ENCODE measurements around the gene ASGR2.
"Not testable (repeated sequence)": the region's sequence is repeated elsewhere in the genome, so short reads cannot be mapped to it uniquely, and the experiment has no call there.

ASGR2 gene

DNA sequence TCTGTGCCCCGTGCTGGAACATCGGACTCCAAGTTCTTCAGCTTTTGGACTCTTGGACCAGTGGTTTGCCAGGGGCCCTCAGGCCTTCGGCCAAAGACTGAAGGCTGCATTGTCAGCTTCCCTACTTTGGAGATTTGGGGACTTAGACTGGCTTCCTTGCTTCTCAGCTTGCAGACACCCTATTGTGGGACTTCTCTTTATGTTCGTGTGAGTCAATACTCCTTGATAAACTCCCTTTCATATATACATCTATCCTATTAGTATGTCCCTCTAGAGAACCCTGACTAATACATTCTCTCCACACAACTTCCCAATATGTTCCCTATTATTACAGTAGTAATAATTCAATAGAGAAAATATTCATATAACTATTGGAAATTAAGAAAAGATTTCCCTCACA lies 9.2 kb upstream of the ASGR2 start:
- DNase-seq = no peak

DNA sequence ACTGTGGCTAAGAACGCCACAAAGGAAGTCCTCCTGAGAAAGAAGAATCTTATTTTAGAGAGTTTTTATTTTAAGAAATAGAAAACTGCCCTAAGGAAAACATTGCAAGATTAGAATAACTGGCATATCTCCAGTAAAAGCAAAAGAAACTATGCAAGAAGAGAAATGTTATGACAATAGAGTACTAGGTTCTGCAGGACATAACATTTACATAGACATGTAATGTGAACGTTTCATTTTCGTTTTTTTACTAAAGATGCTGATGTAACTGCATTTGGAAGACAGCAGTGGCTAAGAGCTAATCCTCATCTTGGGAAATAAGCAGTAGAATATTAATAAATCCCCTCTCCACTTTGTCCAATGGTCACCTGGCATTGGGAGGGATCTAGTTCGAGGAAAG lies 7.8 kb upstream of the ASGR2 start:
- no peak for DNase-seq

DNA sequence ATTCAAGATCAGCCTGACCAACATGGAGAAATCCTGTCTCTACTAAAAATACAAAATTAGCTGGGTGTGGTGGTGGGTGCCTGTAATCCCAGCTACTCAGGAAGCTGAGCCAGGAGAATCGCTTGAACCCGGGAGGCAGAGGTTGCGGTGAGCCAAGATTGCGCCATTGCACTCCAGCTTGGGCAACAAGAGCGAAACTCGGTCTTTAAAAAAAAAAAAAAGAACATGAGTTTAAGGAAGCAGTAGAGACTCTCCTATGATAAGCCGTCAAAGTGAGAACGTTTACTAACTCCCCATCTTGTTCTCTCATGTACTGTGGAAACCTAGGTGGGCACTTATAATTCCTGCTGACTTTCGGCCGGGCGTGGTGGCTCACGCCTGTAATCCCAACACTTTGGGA lies 6.0 kb upstream of the ASGR2 start:
- DNase-seq = not testable (repeated sequence)

DNA sequence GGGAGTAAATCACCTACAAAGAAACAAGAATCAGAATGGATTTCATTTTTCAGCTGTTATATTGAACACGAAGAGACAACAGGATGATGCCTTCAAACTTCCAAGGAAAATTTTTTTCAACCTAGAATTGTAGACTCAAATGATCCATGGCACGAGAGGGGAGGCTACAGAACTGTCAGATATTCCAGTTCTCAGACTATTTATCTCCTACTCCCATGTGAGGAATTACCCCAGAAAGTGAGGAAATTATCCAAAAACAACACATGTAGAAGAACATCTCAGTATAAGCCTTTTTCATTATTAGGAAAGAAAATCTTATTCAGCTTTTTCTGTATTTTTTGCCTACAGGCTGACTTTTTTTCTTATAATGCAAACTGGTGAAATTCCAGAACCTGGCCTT lies 5.5 kb upstream of the ASGR2 start:
- no peak for DNase-seq

DNA sequence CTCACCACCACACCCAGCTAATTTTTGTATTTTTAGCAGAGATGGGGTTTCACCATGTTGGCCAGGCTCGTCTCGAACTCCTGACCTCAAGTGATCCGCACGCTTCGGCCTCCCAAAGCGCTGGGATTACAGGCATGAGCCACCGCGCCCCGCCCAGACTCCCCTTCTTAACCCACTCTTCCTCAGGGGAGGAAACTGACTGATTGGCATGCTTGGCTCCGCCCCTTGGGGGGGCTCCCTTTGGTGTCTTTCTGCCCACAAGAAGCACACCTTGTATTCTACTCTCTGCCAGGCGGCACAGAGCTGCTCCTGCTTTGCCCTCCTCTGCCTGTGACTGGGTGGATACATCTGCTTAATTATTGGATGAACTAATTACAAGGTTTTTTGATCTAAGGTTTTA lies 4.7 kb upstream of the ASGR2 start:
- no peak for DNase-seq

DNA sequence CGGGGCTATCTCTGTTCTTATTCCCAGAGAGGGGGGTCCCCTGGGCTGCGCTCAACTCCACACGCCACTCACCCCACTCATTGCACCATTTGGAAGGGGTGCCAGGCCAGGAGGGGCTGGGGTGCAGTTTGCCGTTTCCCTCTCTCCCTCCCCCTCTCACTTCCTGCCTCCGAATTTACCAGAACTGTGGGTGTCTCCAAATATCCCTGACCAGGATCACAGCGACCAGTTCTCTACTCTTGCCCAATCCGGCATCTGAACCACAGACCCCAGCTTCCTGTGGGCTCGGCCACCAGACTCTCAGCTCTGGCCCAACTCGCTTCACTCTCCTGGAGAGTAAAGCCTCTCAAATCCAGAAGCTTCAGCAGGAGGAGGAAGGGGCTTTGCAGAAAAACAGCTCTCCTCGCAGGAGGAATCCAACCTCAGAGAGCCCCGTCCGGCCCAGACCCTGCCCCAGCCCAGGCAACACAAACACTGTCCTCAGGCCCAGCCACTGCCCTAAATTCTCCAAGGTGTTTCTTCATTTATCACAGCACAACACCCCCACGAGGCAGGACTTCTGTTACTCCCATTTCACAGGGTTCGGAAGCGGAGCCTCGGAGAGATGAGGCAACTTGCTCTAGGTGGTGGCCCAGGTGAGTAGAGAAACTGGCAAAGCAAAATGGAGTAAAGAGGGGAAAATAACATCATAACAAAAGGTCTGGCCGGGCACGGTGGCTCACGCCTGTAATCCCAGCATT lies 423 bp upstream of the ASGR2 start:
- peak in 1 of 2 donors; percentile 18 for DNase-seq

DNA sequence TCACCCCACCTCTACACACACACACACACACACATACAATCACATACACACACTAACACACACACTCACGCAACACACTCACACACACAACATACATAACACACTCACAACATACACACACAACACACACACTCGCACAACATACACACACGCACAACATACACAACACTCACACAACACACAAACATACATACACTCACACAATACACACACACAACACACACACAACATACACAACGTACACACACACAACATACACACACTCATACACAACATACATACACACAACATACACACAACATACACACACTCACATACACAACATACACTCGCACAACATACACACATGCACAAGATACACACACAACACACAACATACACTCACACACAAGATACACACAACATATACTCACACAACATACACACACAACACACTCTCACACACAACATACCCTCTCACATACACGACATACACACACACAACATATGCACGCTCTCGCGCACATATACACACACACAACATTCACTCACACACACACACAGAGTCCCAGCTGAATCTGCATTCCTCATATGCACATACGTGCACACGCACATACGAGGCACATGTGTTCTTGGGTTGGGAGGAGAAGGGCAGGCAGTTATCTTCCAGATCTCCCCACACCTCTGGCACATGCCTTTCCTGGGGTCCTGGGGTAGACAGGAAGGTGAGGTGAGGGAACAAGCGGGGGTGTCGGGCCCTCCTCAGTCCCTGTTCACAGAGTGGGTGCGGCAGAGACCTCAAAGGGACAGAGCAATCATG lies 1.1 kb downstream of the ASGR2 start:
- DNase-seq = no peak

DNA sequence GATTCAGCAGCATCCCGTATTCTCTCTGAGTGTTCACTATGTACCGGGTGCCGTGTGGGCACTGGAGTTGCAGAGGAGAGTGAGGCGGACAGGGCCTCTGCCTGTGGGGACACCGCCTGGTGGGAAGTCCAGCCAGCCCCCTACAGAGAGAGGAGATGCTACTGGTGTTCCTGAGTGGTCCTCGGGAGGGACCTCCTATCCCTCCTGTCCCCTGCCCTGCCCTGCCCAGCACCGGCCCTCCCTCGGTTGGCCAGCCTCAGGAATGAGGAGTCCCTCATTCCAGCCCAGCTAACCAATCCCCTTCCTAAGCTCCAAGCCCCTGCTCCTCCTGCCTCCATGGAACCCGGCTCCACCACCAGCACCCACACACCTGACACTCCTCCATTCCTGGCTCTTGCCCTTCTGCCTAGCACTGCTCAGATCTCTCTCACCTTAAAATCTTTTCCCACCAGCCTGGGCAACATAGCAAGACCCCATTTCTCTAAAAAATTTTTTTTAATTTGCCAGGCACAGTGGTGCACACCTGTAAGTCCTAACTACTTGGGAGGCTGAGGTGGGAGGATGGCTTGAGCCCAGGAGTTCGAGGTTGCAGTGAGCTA lies 2.0 kb downstream of the ASGR2 start:
- DNase-seq = no peak

DNA sequence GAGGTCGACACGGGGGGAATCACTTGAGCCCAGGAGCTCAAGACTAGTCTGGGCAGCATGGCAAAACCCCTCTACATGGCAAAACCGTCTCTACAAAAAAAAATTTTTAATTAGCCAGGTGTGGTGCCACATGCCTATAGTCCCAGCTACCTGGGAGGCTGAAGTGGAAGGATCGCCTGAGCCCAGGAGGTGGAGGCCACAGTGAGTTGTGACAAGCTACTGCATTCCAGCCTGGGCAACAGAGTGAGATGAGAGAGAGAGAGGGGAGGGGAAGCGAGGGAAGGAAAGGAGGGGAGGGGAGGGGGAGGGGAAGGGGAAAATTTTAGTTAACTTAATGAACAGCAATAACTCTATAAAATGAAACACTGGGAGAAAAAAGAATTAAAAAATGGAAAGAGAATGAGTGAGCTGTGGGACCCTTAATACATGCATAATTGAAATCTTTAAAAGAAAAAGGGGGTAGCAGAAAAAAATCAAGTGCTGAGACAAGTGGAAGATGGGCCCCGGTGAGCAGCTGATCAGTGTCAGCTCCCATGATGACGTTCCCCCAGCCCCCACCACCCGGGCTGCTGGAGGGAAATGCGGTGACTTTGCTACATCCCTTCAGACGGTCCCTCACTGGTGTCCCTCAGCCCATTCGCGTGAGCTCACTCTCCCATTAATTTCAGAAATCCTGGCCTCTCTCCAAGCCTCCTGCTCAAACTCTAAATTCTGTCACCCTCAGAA lies 2.7 kb downstream of the ASGR2 start:
- DNase-seq = no peak

DNA sequence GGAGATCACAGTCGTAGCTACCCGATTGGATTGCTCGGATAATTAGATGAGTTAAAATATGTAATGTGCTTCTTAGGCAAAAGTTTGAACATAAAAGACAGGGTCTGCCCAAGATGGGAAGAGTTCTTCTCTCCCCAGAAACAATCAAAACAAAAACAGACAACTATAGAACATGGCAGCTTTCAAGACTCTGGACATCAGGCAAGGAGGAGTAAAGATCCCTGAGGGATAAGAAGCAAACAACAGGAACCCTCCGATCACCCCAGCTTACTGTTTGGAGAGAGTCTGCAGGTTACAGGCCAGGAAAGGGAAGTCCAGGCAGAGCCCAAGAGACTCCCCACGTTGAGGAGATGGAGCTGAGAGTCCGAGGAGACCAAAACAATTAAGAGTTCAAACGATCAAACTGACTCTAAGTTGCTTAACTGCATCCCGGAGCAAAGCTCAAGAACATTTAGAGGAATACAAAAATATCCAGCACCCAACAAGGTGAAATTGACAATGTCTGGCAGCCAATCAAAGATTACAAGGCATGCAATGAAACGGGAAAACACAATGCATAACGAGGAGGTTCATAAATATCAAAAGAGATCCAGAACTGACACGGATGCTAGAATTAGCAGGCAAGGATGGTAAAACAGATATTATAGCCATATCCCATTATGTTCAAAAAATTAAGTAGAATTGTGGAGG lies 3.9 kb downstream of the ASGR2 start:
- DNase-seq = no peak

DNA sequence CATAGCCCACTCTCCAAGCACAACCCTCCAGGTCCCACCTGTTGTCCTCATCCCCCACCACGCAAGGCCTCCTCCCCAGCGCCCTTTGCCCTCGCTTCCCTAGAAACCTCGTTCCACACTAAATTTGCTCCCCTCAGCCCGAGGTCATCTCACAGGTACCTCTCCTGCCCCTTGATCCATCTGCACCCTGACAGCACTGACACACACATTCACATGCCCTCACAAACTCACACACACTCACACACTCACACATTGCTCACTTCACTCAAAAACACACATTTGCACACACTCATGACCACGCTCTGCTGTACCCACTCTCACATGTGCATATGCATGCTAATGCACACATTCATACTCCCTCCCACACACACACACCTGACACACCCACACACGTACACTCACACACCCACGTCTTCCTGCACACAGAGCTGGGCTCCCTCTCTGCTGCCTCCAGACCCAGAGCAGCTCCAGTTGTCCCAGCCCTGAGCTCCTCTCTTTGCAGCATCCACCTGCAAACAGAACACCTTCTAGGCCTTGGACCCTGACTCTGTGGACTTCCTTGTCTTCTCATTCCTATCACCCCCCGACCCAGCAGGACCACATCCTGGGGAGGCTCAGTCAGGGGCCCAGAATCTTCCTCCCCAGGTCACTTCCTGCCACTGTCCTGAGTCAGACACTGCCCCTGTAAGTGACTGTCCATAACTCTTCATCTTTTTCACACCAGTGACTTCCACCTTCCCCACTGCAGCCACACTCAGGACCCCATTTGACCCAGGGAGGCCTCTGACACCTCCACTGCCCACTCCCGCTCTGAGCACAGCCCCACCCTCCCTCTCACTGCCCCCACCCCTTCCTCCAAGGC lies 4.9 kb downstream of the ASGR2 start:
- DNase-seq = no peak

DNA sequence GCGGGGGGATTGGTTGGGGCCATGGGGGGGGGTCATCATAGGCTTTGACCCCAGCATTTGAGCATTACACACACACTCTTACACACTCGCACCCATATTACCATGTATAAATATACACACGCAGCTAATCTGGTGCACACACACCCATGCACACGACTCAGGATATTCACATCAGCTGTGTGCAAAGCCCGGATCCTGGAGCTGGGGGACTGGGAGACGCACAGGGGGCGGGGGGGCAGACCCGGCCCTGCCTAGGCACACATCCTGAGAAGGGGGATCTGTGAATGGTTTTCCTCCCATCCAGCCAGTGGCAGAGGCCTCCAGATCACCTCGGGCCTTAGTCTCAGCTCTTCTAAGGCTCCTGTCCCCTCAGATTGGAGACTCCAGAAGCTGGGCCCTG lies 5.6 kb downstream of the ASGR2 start:
- DNase-seq = no peak

DNA sequence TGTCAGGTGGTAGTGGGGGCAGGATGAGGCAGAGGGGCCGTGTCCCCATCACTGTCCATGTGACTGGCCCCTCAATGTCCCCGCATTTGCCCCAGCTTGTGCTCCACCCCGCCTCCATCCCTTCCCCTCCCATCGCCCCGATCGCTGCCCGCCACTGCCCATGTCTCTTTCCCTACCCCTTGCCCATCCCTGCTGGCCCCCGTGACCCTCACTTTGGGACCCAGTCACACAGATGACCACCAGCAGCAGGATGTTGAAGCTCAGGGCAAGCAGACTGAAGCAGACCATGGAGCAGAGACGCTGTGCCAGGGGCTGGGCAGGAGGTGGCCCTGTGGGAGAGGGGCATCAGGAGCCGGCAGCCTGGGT lies 6.1 kb downstream of the ASGR2 start:
- DNase-seq = no peak

DNA sequence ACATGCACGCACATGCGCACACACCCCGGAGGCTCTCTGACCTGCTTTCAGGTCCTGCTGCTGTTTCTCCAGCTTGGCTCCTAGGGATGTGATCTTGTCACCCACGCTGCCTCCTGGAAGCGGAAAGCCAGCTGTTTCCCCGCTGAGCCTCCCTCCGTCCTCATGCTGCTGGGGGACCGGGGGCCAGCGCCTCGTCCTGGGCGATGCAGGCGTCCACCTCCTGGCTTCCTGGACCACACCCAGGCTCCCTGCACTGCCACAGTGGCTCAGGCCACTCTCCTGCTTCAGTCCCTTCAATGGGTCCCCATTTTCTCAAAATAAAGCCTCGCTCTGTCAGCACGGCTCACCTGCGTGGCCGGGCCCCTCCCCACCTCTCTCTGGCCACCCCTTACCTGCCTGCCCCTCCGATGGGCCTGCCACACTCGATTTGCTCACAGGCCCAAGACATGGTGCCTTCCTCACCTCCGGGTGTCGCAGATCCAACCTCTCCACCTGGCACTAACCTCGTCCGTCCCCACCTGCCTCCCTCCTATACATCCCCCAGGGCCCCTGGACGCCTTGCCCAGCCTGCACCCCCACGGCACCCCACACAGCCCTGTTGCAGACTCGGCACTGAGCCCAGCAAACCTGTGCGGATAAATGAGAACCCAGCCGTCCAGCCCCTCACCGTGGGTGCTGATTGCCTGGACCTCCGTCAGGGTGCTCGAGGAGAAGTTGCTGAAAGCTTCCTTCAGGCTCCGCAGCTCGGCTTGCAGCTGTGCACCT lies 6.6 kb downstream of the ASGR2 start:
- DNase-seq = no peak

DNA sequence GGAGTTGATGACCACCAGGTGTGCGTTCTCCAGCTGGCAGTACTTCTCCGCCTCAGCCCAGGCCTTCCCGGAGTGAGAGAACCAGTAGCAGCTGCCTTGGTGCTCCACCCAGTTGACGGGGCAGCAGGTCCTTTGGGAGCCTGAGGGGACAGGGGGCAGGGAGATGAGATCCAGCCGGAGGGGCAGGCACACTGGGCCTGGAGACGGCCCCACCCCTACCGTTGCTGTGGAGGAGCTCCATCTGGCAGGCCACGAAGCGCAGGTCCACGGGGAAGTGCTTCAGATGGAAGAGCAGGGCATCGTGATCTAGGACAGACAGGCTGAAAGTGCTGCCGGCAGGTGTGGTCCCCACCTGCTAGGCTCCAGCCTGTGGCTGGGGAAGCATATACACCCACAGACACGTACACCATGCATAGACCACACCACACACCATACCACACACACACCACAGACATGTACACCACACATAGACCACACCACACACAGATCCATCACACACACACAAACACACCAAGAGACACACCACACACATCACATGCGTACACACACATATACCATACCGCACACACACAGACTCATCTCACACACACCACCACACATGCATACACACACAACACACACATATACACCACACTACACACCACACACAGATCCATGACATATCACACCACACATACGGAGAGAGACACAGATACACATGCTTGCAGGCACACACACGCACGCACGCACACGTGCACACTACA lies 7.4 kb downstream of the ASGR2 start:
- no peak for DNase-seq

DNA sequence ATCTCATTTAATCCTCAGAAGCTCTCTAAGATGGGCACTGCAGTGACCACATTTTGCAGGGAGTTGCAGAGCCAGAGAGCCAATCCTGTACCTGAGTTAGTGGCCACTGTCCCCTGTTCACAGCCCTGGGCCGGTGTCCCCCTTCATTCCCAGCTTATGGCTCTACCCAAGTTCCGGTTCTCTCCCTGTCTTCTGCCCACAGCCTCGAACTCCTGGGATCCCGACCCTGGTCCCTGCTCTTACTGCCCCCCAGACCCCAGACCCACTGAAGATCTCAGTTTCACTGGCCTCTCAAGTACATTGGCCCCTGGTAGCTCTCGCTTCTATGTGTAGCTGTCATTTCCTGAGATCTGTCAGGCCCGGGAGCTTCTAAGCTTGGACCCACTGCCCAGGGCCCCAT lies 12.2 kb downstream of the ASGR2 start:
- no peak for DNase-seq

DNA sequence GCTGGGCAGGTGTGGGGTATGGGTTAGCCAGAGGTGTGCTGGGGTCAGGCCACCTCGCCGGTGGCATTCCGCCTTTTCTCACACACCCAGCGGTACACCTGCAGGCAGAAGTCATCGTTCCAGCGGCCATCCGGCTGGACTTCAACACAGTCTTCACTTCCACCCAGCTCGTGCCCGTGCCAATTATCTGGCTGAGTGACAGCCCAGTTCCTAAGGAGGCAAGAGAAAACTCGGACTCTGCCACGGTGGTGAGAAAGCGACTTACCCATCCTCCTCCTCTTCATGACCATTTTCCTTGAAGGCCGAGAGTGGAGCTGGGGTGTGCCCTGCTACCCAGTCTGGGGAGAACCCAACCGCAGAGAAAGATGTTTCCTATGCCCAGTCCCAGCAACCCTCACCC lies 13.1 kb downstream of the ASGR2 start:
- DNase-seq = no peak

DNA sequence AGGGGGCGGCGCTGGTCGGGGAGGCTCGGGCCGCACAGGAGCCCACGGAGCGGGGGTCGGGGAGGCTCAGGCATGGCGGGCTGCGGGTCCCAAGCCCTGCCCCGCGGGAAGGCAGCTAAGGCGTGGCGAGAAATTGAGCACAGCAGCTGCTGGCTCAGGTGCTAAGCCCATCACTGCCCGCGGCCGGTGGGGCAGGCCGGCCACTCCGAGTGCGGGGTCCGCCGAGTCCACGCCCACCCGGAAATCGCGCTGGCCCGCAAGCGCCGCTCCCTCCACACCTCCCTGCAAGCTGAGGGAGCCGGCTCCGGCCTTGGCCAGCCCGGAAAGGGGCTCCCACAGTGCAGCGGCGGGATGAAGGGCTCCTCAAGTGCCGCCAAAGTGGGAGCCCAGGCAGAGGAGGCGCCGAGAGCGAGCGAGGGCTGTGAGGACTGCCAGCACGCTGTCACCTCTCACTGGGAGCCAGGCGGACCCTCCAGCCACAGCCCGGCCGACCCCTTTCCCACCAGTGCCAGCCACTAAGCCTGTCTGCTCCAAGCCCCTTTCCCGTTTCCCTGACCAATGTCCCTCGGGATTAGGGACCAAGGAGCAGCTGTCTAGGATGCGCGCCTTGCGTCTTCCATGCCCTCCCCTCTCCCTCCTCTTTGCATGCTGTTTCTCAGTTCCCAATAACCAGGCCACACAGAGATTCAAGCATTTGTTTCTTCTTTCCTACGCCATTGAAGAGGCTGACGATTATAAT lies 13.8 kb downstream of the ASGR2 start:
- not testable (repeated sequence) for DNase-seq

DNA sequence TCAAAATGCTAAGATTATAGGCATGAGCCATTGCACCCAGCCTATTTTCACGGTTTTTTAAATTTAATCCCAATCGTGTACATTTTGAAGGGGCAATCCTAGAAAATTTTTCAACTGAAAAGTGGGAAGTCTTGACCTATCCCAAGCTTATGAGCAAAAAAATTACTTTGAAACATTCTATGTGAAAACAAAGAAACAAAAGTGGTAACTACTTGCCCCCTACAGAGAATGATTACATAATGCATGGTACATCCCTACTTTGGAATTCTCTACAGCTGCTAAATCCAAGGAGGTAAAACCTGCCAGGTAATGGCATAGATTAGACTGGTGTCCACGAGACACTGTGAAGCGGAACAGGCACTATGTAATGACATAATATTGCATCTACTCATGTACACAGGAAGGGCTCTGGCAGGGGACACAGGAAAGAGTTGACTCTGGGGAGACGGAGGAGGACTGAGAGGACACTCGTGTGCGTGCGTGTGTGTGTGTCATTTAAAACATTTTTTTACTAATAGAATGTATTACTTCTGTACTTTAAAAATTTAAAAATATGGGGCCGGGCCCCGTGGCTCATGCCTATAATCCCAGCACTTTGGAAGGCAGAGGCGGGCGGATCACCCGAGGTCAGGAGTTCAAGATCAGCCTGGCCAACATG lies 15.7 kb downstream of the ASGR2 start:
- DNase-seq = no peak
